Neuronal stem cell (in vitro differentiated cells): ENCODE measurements around the gene MAMLD1.
A peak's percentile ranks its signal among the peaks of the same experiment; 100 is the strongest.

Source experiments
- DNase-seq: peaks from one replicate; pipeline ENCODE4 v3.0.0-alpha.2; 2013; ENCODE audit warnings: low spot score
- H2AFZ ChIP-seq: one replicate; pipeline ENCODE4 v1.6.1; 2013; ENCODE audit warnings: mild to moderate bottlenecking, low read length, inconsistent platforms
- H2AK5ac ChIP-seq: 2 replicates; pipeline ENCODE4 v1.6.1; 2013; ENCODE audit warnings: low read depth, mild to moderate bottlenecking, inconsistent platforms, low read length, moderate library complexity, mixed read lengths
- H2BK120ac ChIP-seq: 2 replicates; pipeline ENCODE4 v1.6.1; 2013; ENCODE audit warnings: low read depth, mild to moderate bottlenecking, inconsistent platforms, low read length, moderate library complexity, mixed read lengths
- H2BK12ac ChIP-seq: one replicate; pipeline ENCODE4 v1.6.1; 2013; ENCODE audit warnings: low read length, inconsistent platforms
- H2BK15ac ChIP-seq: 2 replicates; pipeline ENCODE4 v1.6.1; 2013; ENCODE audit warnings: mild to moderate bottlenecking, low read length, inconsistent platforms, mixed read lengths
- H2BK5ac ChIP-seq: one replicate; pipeline ENCODE4 v1.6.1; 2013; ENCODE audit warnings: inconsistent platforms, mild to moderate bottlenecking, low read length, moderate library complexity
- H3K14ac ChIP-seq: one replicate; pipeline ENCODE4 v1.6.1; 2013; ENCODE audit warnings: low read length, inconsistent platforms
- H3K18ac ChIP-seq: 2 replicates; pipeline ENCODE4 v1.6.1; 2013; ENCODE audit warnings: low read length, inconsistent platforms
- H3K23ac ChIP-seq: 2 replicates; pipeline ENCODE4 v1.6.1; 2013; ENCODE audit warnings: low read depth, mild to moderate bottlenecking, mixed read lengths, low read length, inconsistent platforms; ENCODE audit not compliant: poor library complexity
- H3K27ac ChIP-seq: replicated peaks from 3 replicates; pipeline ENCODE4 v1.5.1; 2013; ENCODE audit warnings: low read length, inconsistent platforms
- H3K27me3 ChIP-seq, 3 experiments: 2 replicates each; pipeline ENCODE4 v1.6.1; 2013; ENCODE audit warnings: low read length in 3 of 3, mild to moderate bottlenecking in 2 of 3, inconsistent platforms in 1 of 3, low read depth in 1 of 3, mixed read lengths in 1 of 3, moderate library complexity in 1 of 3; ENCODE audit not compliant: control insufficient read depth in 3 of 3, insufficient read depth in 3 of 3
- H3K36me3 ChIP-seq, 2 donors: replicated peaks in 1 of 2; 2 replicates each; pipeline ENCODE4 v1.6.1; 2013; ENCODE audit warnings: low read length in 2 of 2; ENCODE audit not compliant: control insufficient read depth in 2 of 2, insufficient read depth in 2 of 2
- H3K4ac ChIP-seq: 2 replicates; pipeline ENCODE4 v1.6.1; 2013; ENCODE audit warnings: inconsistent platforms, mild to moderate bottlenecking, low read length, moderate library complexity
- H3K4me1 ChIP-seq, 2 donors: 1 replicate in 1 of 2; 2 replicates in 1 of 2; pipeline ENCODE4 v1.6.1; 2013; ENCODE audit warnings: low read length in 2 of 2, low read depth in 1 of 2; ENCODE audit not compliant: control insufficient read depth in 2 of 2, insufficient read depth in 1 of 2
- H3K4me2 ChIP-seq: one replicate; pipeline ENCODE4 v1.6.1; 2013; ENCODE audit warnings: mild to moderate bottlenecking, low read length, inconsistent platforms; ENCODE audit not compliant: insufficient read depth, poor library complexity, severe bottlenecking
- H3K4me3 ChIP-seq, 2 donors: 2 replicates each; pipeline ENCODE4 v1.5.1; 2013; ENCODE audit warnings: low read length in 2 of 2, mild to moderate bottlenecking in 2 of 2, inconsistent platforms in 1 of 2, moderate library complexity in 1 of 2
- H3K79me1 ChIP-seq: one replicate; pipeline ENCODE4 v1.6.1; 2013; ENCODE audit warnings: low read depth, mild to moderate bottlenecking, inconsistent platforms, low read length, moderate library complexity
- H3K9ac ChIP-seq: one replicate; pipeline ENCODE4 v1.6.1; 2013; ENCODE audit warnings: mild to moderate bottlenecking, low read depth, low read length, inconsistent platforms; ENCODE audit not compliant: poor library complexity
- H3K9me3 ChIP-seq, 2 donors: replicated peaks in 1 of 2; 2 replicates each; pipeline versions ENCODE3 to v1.6.1; 2013; ENCODE audit warnings: low read length in 2 of 2, mild to moderate bottlenecking in 2 of 2, inconsistent platforms in 1 of 2, low read depth in 1 of 2, mixed read lengths in 1 of 2, moderate library complexity in 1 of 2; ENCODE audit not compliant: control insufficient read depth in 2 of 2, insufficient read depth in 1 of 2
- H4K8ac ChIP-seq: one replicate; pipeline ENCODE4 v1.6.1; 2013; ENCODE audit warnings: low read depth, mild to moderate bottlenecking, inconsistent platforms, low read length, moderate library complexity
- H4K91ac ChIP-seq: one replicate; pipeline ENCODE4 v1.6.1; 2013; ENCODE audit warnings: low read length, low read depth, mild to moderate bottlenecking, inconsistent platforms; ENCODE audit not compliant: poor library complexity
- WGBS, 2 donors: extraction: QIAGEN DNeasy Blood & Tissue Kit; methylation state at CpG; one replicate each; pipeline ENCODE4 v1.1.7; 2013; ENCODE audit warnings: missing lambda C conversion rate in 2 of 2, mixed read lengths in 1 of 2; ENCODE audit not compliant: insufficient read length in 2 of 2, insufficient replicate concordance in 1 of 2; ENCODE audit errors: extremely low coverage in 2 of 2; 5-methylcytosine and 5-hydroxymethylcytosine counted together

The MAMLD1 gene

GRCh38 chrX:150513544-150513943, 150.4 kb downstream of the MAMLD1 start:
- no CpG with 5 or more reads among the region's 9 CpGs for WGBS, 2 donors
- H3K4me2 ChIP-seq = no peak overlapping the region
- H3K18ac ChIP-seq = no peak overlapping the region
- no peak overlapping the region for H2AFZ ChIP-seq
- no peak overlapping the region for H4K8ac ChIP-seq
- no peak overlapping the region for H2BK120ac ChIP-seq
- no peak overlapping the region for H2BK15ac ChIP-seq
- no peak for DNase-seq
- H3K27me3 ChIP-seq = peaks cover 0 to 3% (median 0%) of the 10 kb centered on the region in 3 experiments
- H2BK5ac ChIP-seq = no peak overlapping the region
- peaks cover 0 to 7% of the 10 kb centered on the region in 2 donors for H3K4me1 ChIP-seq
- no peak overlapping the region for H3K23ac ChIP-seq
- no peak overlapping the region for H2BK12ac ChIP-seq
- H3K4ac ChIP-seq = no peak overlapping the region
- no peak overlapping the region for H3K27ac ChIP-seq
- H3K9ac ChIP-seq = no peak overlapping the region
- H3K36me3 ChIP-seq = no peaks in the 10 kb centered on the region
- no peaks in the 10 kb centered on the region for H3K79me1 ChIP-seq
- H3K4me3 ChIP-seq = no peak overlapping the region
- H4K91ac ChIP-seq = no peak overlapping the region
- no peak overlapping the region for H2AK5ac ChIP-seq
- no peak overlapping the region for H3K14ac ChIP-seq
- no peaks in the 10 kb centered on the region for H3K9me3 ChIP-seq

- Histone ChIP-seq H3K27me3 (peaks cover 0 to 3% (median 0%) of the 10 kb centered on the region in 3 experiments), H3K4me1 (peaks cover 0 to 2% of the 10 kb centered on the region in 2 donors), H3K9me3 (no peaks in the 10 kb centered on the region), H3K14ac (no peak overlapping the region), H2BK120ac (no peak overlapping the region), H3K18ac (no peak overlapping the region), H4K91ac (no peak overlapping the region), H3K23ac (no peak overlapping the region), H3K4me3 (no peak overlapping the region), H2AK5ac (no peak overlapping the region), H4K8ac (no peak overlapping the region), H2BK15ac (no peak overlapping the region), H3K4ac (no peak overlapping the region), H3K79me1 (no peaks in the 10 kb centered on the region), H2BK5ac (no peak overlapping the region), H3K9ac (no peak overlapping the region), H2AFZ (no peak overlapping the region), H3K27ac (no peak overlapping the region), H2BK12ac (no peak overlapping the region), H3K36me3 (no peaks in the 10 kb centered on the region), H3K4me2 (no peak overlapping the region)
- DNase-seq = no peak
- no CpG with 5 or more reads among the region's 4 CpGs for WGBS, 2 donors
Measured at GRCh38 chrX:150514462-150514861, 151.3 kb downstream of the MAMLD1 start.

GRCh38 chrX:150515801-150516200, 152.7 kb downstream of the MAMLD1 start:
- peaks cover 0 to 2% of the 10 kb centered on the region in 2 donors for H3K4me1 ChIP-seq
- peaks cover 0 to 3% (median 0%) of the 10 kb centered on the region in 3 experiments for H3K27me3 ChIP-seq
- H3K4ac ChIP-seq = no peak overlapping the region
- H3K9me3 ChIP-seq = no peaks in the 10 kb centered on the region
- no CpG with 5 or more reads among the region's 1 CpG for WGBS, 2 donors
- H2BK15ac ChIP-seq = no peak overlapping the region
- no peak for DNase-seq
- no peak overlapping the region for H2BK120ac ChIP-seq
- no peak overlapping the region for H3K4me3 ChIP-seq
- H3K4me2 ChIP-seq = no peak overlapping the region
- H3K27ac ChIP-seq = no peak overlapping the region
- H2AFZ ChIP-seq = no peak overlapping the region
- no peak overlapping the region for H3K23ac ChIP-seq
- no peaks in the 10 kb centered on the region for H3K79me1 ChIP-seq
- no peak overlapping the region for H2BK12ac ChIP-seq
- H4K91ac ChIP-seq = no peak overlapping the region
- H3K36me3 ChIP-seq = no peaks in the 10 kb centered on the region
- no peak overlapping the region for H4K8ac ChIP-seq
- no peak overlapping the region for H3K18ac ChIP-seq
- no peak overlapping the region for H2AK5ac ChIP-seq
- no peak overlapping the region for H2BK5ac ChIP-seq
- H3K9ac ChIP-seq = no peak overlapping the region
- no peak overlapping the region for H3K14ac ChIP-seq

- Histone ChIP-seq H3K36me3 (no peaks in the 10 kb centered on the region), H2BK15ac (no peak overlapping the region), H2AK5ac (no peak overlapping the region), H3K14ac (no peak overlapping the region), H3K4me3 (no peak overlapping the region), H3K4me1 (peaks cover 0 to 2% of the 10 kb centered on the region in 2 donors), H2BK120ac (no peak overlapping the region), H2AFZ (peak overlapping the region; percentile 51), H4K8ac (no peak overlapping the region), H3K27me3 (peaks cover 0 to 3% (median 0%) of the 10 kb centered on the region in 3 experiments), H3K23ac (no peak overlapping the region), H2BK12ac (no peak overlapping the region), H3K18ac (peak overlapping the region; percentile 27), H3K4me2 (no peak overlapping the region), H4K91ac (peak overlapping the region; percentile 26), H3K9ac (no peak overlapping the region), H3K4ac (no peak overlapping the region), H3K27ac (no peak overlapping the region), H3K79me1 (no peaks in the 10 kb centered on the region), H2BK5ac (no peak overlapping the region), H3K9me3 (no peaks in the 10 kb centered on the region)
- no peak for DNase-seq
- WGBS, 2 donors = no CpG with 5 or more reads among the region's 4 CpGs
Measured at GRCh38 chrX:150517303-150517910, 154.3 kb downstream of the MAMLD1 start.
